ENCODE data around the gene FDX1.

DNA sequence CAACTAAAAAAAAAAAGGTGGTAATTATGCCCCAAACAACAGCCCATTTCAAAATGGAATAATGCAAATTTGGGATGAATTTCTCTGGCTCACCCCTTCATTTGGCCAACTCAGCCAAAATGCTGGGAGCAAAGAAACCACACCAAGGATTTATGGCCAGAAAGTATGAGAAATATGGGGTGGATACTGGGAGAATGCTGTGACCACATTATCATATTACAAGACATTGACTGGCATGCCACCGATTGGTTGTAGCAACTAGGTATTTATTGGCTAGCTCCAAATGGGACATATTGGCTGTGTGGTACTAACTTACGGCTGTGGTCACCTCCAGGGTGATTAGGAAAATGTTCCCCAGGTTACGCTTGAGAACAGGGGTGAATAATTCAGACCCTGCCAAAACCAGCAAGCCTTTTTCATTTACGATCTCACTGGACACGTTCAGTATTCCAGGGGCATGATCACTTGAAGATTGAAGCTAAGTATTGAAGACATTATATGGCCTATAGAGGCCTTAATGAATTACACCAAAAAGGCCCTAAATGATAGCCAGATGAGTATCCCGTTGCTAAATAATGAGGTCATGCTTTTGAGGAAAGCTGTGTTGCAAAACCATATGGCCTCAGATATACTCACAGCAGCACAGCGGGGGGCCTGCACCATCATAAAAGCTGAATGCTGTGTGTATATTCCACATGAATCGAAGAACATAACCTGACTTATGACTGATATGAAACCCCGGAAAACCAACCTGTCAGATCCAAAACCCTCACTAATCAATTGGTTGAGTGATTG, 3.8 kb upstream of the FDX1 start:
- no peak for TF ChIP-seq POLR2A (IDR thresholded peaks at IDR 0.05)
- TF ChIP-seq, protein P1, sequence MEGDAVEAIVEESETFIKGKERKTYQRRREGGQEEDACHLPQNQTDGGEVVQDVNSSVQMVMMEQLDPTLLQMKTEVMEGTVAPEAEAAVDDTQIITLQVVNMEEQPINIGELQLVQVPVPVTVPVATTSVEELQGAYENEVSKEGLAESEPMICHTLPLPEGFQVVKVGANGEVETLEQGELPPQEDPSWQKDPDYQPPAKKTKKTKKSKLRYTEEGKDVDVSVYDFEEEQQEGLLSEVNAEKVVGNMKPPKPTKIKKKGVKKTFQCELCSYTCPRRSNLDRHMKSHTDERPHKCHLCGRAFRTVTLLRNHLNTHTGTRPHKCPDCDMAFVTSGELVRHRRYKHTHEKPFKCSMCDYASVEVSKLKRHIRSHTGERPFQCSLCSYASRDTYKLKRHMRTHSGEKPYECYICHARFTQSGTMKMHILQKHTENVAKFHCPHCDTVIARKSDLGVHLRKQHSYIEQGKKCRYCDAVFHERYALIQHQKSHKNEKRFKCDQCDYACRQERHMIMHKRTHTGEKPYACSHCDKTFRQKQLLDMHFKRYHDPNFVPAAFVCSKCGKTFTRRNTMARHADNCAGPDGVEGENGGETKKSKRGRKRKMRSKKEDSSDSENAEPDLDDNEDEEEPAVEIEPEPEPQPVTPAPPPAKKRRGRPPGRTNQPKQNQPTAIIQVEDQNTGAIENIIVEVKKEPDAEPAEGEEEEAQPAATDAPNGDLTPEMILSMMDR (IDR thresholded peaks at IDR 0.05) = no peak
